GM18498 (cell line): ENCODE results near the gene PIGQ.

Experiments used
- ATAC-seq: cut with Tn5 transposase; IDR thresholded peaks from one replicate; pipeline ENCODE4 v1.9.1; 2021; ENCODE audit warnings: mild to moderate bottlenecking, moderate library complexity; ENCODE audit not compliant: unreplicated experiment

The PIGQ gene

GRCh38 chr16:598823-599739, 29.3 kb downstream of the PIGQ start:
- no peak for ATAC-seq

- no peak for ATAC-seq
Measured at GRCh38 chr16:600781-601180, 31.0 kb downstream of the PIGQ start.

- ATAC-seq, result no peak
Measured at GRCh38 chr16:603933-604332, 34.2 kb downstream of the PIGQ start.

GRCh38 chr16:606656-607307, 37.0 kb downstream of the PIGQ start:
- ATAC-seq, result no peak

- ATAC-seq, result no peak
Measured at GRCh38 chr16:608019-608418, 38.3 kb downstream of the PIGQ start.

GRCh38 chr16:609316-609715, 39.5 kb downstream of the PIGQ start:
- no peak for ATAC-seq

GRCh38 chr16:609984-610383, 40.2 kb downstream of the PIGQ start:
- no peak for ATAC-seq

- no peak for ATAC-seq
Measured at GRCh38 chr16:610513-611381, 41.0 kb downstream of the PIGQ start.

- ATAC-seq, result no peak
Measured at GRCh38 chr16:615122-615521, 45.4 kb downstream of the PIGQ start.

GRCh38 chr16:616733-617586, 47.2 kb downstream of the PIGQ start:
- ATAC-seq, result no peak

- ATAC-seq, result no peak
Measured at GRCh38 chr16:617855-618254, 48.1 kb downstream of the PIGQ start.

GRCh38 chr16:619476-620100, 49.8 kb downstream of the PIGQ start:
- ATAC-seq, result no peak

GRCh38 chr16:620700-621525, 51.1 kb downstream of the PIGQ start:
- no peak for ATAC-seq

GRCh38 chr16:621526-622105, 51.8 kb downstream of the PIGQ start:
- no peak for ATAC-seq

GRCh38 chr16:622920-623280, 53.1 kb downstream of the PIGQ start:
- no peak for ATAC-seq

GRCh38 chr16:624526-625070, 54.8 kb downstream of the PIGQ start:
- no peak for ATAC-seq

GRCh38 chr16:625117-625976, 55.6 kb downstream of the PIGQ start:
- ATAC-seq, result no peak
